Mammary epithelial cell (primary cell): ENCODE measurements around the gene OR1A2.
"Not testable (repeated sequence)": the region's sequence is repeated elsewhere in the genome, so short reads cannot be mapped to it uniquely, and the experiment has no call there.

Source experiments
- EZH2 ChIP-seq: IDR thresholded peaks from 2 replicates; pipeline ENCODE4 v1.6.1; 2012; ENCODE audit warnings: low read length, inconsistent platforms, borderline replicate concordance
- TF ChIP-seq, protein P1 (sequence below), 2 donors: IDR thresholded peaks in 1 of 2; conservative IDR thresholded peaks in 1 of 2; 2 replicates each; pipeline ENCODE4 v1.5.1; 2011 to 2012; ENCODE audit warnings: inconsistent platforms in 2 of 2, low read length in 2 of 2, mild to moderate bottlenecking in 2 of 2, control low read depth in 1 of 2, low read depth in 1 of 2; ENCODE audit not compliant: insufficient read depth in 1 of 2; ENCODE audit errors: extremely low read depth in 1 of 2

DNA sequence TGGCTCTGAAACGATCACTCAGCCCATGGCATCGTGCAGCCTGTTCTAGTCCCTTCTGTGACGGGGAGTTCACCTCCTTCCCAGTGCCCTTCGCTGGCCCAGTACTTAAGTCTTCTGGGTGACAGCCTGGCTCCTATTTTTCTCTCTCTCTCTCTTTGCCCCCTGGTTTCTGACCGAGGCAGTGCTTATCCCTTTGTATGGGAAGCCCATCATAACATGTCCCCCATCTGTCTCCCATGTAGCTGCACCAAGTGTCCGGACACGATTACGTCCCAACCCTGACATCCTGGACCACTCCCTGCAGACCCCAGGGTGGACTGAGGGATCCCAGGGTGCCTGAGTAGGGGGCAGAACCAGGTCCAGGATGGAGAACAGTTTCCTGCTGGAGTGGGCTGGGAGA lies 35.0 kb downstream of the OR1A2 start:
- TF ChIP-seq, protein P1, sequence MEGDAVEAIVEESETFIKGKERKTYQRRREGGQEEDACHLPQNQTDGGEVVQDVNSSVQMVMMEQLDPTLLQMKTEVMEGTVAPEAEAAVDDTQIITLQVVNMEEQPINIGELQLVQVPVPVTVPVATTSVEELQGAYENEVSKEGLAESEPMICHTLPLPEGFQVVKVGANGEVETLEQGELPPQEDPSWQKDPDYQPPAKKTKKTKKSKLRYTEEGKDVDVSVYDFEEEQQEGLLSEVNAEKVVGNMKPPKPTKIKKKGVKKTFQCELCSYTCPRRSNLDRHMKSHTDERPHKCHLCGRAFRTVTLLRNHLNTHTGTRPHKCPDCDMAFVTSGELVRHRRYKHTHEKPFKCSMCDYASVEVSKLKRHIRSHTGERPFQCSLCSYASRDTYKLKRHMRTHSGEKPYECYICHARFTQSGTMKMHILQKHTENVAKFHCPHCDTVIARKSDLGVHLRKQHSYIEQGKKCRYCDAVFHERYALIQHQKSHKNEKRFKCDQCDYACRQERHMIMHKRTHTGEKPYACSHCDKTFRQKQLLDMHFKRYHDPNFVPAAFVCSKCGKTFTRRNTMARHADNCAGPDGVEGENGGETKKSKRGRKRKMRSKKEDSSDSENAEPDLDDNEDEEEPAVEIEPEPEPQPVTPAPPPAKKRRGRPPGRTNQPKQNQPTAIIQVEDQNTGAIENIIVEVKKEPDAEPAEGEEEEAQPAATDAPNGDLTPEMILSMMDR (conservative IDR thresholded peaks at IDR 0.05 in 1 of 2, IDR thresholded peaks at IDR 0.05 in 1 of 2; ENCODE audit: extremely low read depth in 1 of 2, insufficient read depth in 1 of 2, low read depth in 1 of 2, low read length in 2 of 2), result not testable (repeated sequence)
- not testable (repeated sequence) for TF ChIP-seq EZH2
